ENCODE measurements around the gene MRPL55.
"Not testable (repeated sequence)": the region's sequence is repeated elsewhere in the genome, so short reads cannot be mapped to it uniquely, and the experiment has no call there.

Gene MRPL55

GRCh38 chr1:228120857-228121489, 11.9 kb upstream of the MRPL55 start:
- no peak for DNase-seq
- peak; percentile 49 for ATAC-seq

- ATAC-seq = no peak
- no peak for DNase-seq
Observed at GRCh38 chr1:228120351-228120750, 11.3 kb upstream of the MRPL55 start.

GRCh38 chr1:228118040-228118439, 8.9 kb upstream of the MRPL55 start:
- no peak for DNase-seq
- no peak for ATAC-seq

- no peak for ATAC-seq
- DNase-seq = no peak
Observed at GRCh38 chr1:228117335-228117734, 8.2 kb upstream of the MRPL55 start.

- no peak for ATAC-seq
- DNase-seq = no peak
Observed at GRCh38 chr1:228114827-228115226, 5.7 kb upstream of the MRPL55 start.

GRCh38 chr1:228112617-228113016, 3.5 kb upstream of the MRPL55 start:
- ATAC-seq (no peak), DNase-seq (no peak)

GRCh38 chr1:228112167-228112566, 3.1 kb upstream of the MRPL55 start:
- no peak for ATAC-seq
- no peak for DNase-seq

- not testable (repeated sequence) for DNase-seq, ATAC-seq
Observed at GRCh38 chr1:228111315-228111714, 2.2 kb upstream of the MRPL55 start.

GRCh38 chr1:228110556-228110955, 1.5 kb upstream of the MRPL55 start:
- no peak for DNase-seq
- ATAC-seq = no peak

GRCh38 chr1:228109962-228110488, 926 bp upstream of the MRPL55 start:
- ATAC-seq (no peak), DNase-seq (no peak)

- DNase-seq (no peak), ATAC-seq (no peak)
Observed at GRCh38 chr1:228108742-228109072, 392 bp downstream of the MRPL55 start.

- DNase-seq (no peak), ATAC-seq (no peak)
Observed at GRCh38 chr1:228108055-228108690, 926 bp downstream of the MRPL55 start.

GRCh38 chr1:228107636-228108035, 1.5 kb downstream of the MRPL55 start:
- DNase-seq (no peak), ATAC-seq (no peak)

GRCh38 chr1:228106800-228107054, 2.4 kb downstream of the MRPL55 start:
- DNase-seq = no peak

GRCh38 chr1:228105996-228106799, 2.9 kb downstream of the MRPL55 start:
- DNase-seq = no peak
- ATAC-seq = no peak

More at GRCh38 chr1:228106800-228107054, 2.4 kb downstream of the MRPL55 start:
- ATAC-seq = no peak

- no peak for DNase-seq
- ATAC-seq = no peak
Observed at GRCh38 chr1:228105270-228105995, 3.7 kb downstream of the MRPL55 start.

GRCh38 chr1:228104526-228105269, 4.4 kb downstream of the MRPL55 start:
- ATAC-seq (no peak), DNase-seq (peak; percentile 4)

GRCh38 chr1:228102791-228103620, 6.1 kb downstream of the MRPL55 start, which contains the start of gene C1orf35:
Gene C1orf35 (minus strand): TSS chr1:228103325. CDS start chr1:228103227, 98 bp downstream.
- ATAC-seq = peak; percentile 83

GRCh38 chr1:228101994-228102790, 6.9 kb downstream of the MRPL55 start:
- DNase-seq = peak; percentile 65
- ATAC-seq = peak; percentile 42

More at GRCh38 chr1:228102791-228103620, 6.1 kb downstream of the MRPL55 start, which contains the start of gene C1orf35:
- peak; percentile 97 for DNase-seq

GRCh38 chr1:228101614-228101993, 7.5 kb downstream of the MRPL55 start:
- ATAC-seq (no peak), DNase-seq (peak; percentile 22)
